Adrenal gland (tissue), 5 donors: ENCODE measurements around the gene ATXN1.

ENCODE experiments used
- CTCF ChIP-seq, 6 experiments: fragments of 450-650 bp in 4 of 6; fragments of 200-600 bp in 2 of 6; sonication (generic) in 1 of 6; IDR thresholded peaks; 1 replicate in 5 of 6; 2 replicates in 1 of 6; pipeline versions ENCODE4 v1.5.1 to v1.8.0; 2016 to 2021; ENCODE audit warnings: antibody characterized with exemption in 6 of 6, mild to moderate bottlenecking in 2 of 6, moderate library complexity in 1 of 6
- POLR2A ChIP-seq, 2 donors: fragments of 450-650 bp; IDR thresholded peaks; one replicate each; pipeline ENCODE4 v1.6.1; 2017; ENCODE audit warnings: antibody characterized with exemption in 2 of 2, mild to moderate bottlenecking in 2 of 2, moderate library complexity in 1 of 2
- donor health status: DM: no; HTN: no; CAD: no.

- TF ChIP-seq CTCF (IDR thresholded peaks at IDR 0.05): no peak
- no peak for TF ChIP-seq POLR2A (IDR thresholded peaks at IDR 0.05)
Measured at GRCh38 chr6:16674801-16675392, 86.4 kb downstream of the ATXN1 start.
